ENCODE measurements around the gene FAM167B.

DNA sequence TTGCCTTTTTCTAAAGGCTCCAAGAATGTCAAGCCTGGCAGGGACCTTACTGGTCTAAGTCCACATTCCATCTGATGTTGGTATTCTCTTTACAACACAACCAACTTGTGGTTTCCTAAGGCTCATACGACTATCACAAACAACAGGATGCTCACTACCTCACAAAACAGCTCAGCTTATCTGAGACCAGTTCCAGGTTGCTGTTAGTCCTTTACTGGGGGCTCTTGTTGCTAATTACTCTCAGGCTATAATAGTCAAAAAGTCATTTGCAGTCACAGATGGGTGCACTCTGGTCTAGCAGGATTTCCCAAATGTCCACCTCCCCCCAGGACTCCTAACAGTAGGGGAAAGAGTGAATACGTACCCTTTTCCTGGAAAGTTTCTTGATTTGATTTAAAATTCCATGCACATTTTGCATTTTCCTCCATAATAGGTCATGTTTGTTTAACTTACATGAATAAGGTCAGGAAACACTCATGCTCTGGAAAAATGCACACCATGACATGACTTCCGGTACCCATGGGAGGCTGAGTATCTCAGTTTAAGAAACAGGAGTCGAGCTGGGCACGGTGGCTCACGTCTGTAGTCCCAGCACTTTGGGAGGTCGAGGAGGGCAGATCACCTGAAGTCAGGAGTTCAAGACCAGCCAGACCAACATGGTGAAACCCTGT, 20.0 kb downstream of the FAM167B start:
- TF ChIP-seq, protein P1, sequence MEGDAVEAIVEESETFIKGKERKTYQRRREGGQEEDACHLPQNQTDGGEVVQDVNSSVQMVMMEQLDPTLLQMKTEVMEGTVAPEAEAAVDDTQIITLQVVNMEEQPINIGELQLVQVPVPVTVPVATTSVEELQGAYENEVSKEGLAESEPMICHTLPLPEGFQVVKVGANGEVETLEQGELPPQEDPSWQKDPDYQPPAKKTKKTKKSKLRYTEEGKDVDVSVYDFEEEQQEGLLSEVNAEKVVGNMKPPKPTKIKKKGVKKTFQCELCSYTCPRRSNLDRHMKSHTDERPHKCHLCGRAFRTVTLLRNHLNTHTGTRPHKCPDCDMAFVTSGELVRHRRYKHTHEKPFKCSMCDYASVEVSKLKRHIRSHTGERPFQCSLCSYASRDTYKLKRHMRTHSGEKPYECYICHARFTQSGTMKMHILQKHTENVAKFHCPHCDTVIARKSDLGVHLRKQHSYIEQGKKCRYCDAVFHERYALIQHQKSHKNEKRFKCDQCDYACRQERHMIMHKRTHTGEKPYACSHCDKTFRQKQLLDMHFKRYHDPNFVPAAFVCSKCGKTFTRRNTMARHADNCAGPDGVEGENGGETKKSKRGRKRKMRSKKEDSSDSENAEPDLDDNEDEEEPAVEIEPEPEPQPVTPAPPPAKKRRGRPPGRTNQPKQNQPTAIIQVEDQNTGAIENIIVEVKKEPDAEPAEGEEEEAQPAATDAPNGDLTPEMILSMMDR (IDR thresholded peaks at IDR 0.05), result no peak
- TF ChIP-seq POLR2AphosphoS5 (IDR thresholded peaks at IDR 0.05), result no peak
- TF ChIP-seq POLR2A (IDR thresholded peaks at IDR 0.05), result no peak

All from breast epithelium (tissue), 3 donors.